Measurements from ENCODE around the gene MAPRE2. TPM values are rescaled to one million over a fixed set of nuclear protein-coding genes. Genes with fewer than 3 reads are reported as not detected.

MAPRE2 gene
- total RNA-seq, 1 donor from 2014 or later = 22.4 TPM

DNA sequence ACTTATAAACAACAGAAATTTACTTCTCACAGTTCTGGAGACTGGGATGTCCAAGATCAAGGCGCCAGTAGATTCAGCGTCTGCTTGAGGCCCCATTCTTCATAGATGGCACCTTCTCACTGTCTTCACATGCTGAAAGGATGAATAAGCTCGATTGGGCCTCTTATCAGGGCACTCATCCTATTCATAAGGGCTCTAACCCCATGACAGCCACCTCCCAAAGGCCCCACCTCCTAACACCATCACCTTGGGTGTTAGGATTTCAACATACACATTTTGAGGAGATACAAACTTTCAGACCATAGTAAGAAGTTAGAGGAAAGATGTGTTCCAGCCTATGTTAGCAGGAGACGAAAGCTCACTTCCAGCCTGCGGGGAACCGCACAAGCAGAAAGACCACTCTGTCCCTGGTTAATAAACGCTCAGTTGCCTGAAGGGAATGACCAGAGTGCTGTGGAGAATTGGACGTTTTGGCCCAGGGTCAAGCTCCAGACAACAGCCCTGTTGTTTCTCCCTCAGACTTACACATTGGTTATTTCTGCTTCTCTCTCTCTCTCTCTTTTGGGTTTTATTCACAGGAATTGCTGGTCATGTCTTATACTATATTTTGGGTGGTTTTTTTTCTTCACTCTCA, 90.3 kb downstream of the MAPRE2 start:
- H3K27me3 ChIP-seq = no peaks in the 10 kb centered on the region
- H3K36me3 ChIP-seq = peaks cover 19 to 73% of the 10 kb centered on the region in 2 donors
- H3K4me3 ChIP-seq = no peak overlapping the region
- intact Hi-C loops (cut with DNase I) = no loop called here
- no peaks in the 10 kb centered on the region for H3K4me1 ChIP-seq
- no peak for DNase-seq (ENCODE audit: low spot score in 2 of 2)
- TF ChIP-seq, protein P1, sequence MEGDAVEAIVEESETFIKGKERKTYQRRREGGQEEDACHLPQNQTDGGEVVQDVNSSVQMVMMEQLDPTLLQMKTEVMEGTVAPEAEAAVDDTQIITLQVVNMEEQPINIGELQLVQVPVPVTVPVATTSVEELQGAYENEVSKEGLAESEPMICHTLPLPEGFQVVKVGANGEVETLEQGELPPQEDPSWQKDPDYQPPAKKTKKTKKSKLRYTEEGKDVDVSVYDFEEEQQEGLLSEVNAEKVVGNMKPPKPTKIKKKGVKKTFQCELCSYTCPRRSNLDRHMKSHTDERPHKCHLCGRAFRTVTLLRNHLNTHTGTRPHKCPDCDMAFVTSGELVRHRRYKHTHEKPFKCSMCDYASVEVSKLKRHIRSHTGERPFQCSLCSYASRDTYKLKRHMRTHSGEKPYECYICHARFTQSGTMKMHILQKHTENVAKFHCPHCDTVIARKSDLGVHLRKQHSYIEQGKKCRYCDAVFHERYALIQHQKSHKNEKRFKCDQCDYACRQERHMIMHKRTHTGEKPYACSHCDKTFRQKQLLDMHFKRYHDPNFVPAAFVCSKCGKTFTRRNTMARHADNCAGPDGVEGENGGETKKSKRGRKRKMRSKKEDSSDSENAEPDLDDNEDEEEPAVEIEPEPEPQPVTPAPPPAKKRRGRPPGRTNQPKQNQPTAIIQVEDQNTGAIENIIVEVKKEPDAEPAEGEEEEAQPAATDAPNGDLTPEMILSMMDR (IDR thresholded peaks at IDR 0.05) = no peak
- H3K27ac ChIP-seq = no peak overlapping the region
- H3K9me3 ChIP-seq = no peaks in the 10 kb centered on the region

DNA sequence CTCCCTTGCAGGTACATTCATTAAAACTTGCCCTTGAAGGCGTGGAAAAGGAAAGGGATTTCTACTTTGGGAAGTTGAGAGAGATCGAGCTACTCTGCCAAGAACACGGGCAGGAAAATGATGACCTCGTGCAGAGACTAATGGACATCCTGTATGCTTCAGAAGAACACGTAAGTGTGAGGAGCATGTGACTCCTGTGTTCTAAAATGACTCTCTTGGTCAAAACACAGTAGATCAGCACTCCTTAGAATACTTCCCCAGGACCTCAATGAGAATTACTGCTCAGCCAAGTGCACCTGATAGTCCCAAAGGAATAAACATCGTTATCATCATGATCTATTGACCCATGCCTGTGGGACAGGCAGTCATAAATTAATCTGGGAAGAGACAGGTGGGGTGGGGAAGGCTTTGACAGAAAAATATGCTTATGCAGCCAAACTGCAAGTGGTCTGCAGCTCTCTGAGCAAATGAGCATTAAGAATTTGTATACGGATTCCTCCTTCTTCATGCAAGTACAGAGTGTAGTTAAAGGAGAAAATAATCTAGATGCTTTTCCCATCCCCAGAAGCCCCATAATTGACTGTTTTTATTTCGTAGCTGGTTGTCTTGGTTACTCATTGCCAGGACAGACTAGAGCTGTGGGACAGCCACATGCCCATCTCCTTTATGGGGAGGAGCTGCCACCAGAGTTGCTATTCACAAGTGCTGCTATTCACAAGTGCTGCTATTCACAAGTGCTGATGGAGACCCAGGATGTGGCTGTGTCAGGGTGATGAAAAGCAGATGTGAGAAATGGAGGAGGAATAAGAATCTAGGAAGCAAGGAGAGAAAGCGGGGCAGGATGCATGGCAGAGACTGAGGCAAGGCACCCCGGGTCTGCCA, 91.0 kb downstream of the MAPRE2 start:
- DNase-seq (ENCODE audit: low spot score in 2 of 2) = no peak
- intact Hi-C loops (cut with DNase I) = no loop called here
- H3K36me3 ChIP-seq = peaks cover 19 to 76% of the 10 kb centered on the region in 2 donors
- H3K27ac ChIP-seq = no peak overlapping the region
- TF ChIP-seq, protein P1 (IDR thresholded peaks at IDR 0.05) = no peak
- no peaks in the 10 kb centered on the region for H3K4me1 ChIP-seq
- H3K4me3 ChIP-seq = no peak overlapping the region
- no peaks in the 10 kb centered on the region for H3K9me3 ChIP-seq
- H3K27me3 ChIP-seq = no peaks in the 10 kb centered on the region

DNA sequence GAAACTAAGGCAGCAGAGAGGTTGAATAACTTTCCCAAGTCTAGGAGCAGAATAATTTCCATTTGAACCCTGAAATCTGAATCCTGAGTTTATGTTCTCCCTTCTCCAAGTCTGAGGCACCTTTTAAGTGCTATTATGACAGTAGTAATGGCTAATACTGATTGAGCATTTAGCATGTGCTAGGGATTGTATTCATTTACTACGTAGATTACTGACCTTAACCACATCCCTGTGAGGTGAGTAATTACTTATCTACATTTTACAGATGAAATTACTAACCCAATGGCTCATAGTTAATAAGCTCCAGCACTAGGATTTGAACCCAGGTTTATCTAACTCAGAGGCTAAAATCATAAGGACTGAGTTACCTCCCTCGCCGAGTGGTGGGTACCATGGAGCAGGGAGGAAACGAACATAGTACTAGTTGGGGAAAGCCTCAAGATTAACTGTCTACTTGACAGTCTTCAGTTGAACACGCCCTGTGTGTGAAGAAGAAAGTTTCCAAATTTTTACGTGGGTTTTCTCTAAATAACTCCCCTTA, 93.0 kb downstream of the MAPRE2 start:
- H3K4me1 ChIP-seq = no peaks in the 10 kb centered on the region
- H3K9me3 ChIP-seq = no peaks in the 10 kb centered on the region
- DNase-seq (ENCODE audit: low spot score in 2 of 2) = no peak
- H3K36me3 ChIP-seq = peaks cover 28 to 69% of the 10 kb centered on the region in 2 donors
- no peaks in the 10 kb centered on the region for H3K27me3 ChIP-seq
- intact Hi-C loops (cut with DNase I) = no loop called here
- TF ChIP-seq, protein P1 (IDR thresholded peaks at IDR 0.05) = no peak
- no peak overlapping the region for H3K27ac ChIP-seq
- H3K4me3 ChIP-seq = no peak overlapping the region

DNA sequence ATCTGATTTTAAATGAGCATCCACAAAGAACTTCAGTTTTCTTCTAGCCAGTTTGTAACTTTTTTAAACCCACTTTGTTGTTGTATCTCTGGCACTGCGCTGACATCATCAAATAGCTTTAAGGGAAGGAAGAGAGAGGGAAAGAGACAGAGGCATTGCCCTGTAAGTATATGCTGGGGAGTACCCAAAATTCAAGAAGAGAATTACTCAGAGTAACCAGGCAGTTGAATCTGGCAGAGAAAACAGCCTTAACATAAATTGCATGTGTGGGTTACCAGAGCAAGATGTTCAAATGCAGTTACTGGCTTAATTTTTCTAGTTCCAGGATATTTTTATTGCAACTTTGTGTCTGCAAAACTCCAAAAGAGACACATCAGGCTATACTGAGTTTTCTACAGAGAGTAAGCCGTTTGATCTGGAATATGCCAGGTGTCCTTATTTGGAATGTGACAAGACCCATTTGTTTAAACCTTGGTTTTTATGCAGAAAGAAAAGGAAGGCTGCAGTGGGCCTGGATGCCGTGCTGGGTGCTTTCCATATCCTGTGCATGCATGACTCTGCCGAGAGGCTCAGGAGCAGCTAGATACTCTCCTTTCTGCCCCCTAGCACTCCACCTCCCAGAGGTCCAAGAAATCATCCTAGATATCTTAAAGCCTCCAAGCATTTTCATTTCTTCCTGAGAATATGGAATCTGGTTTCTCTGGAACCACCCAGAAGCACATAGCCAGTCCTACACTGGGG, 93.7 kb downstream of the MAPRE2 start:
- peaks cover 23 to 68% of the 10 kb centered on the region in 2 donors for H3K36me3 ChIP-seq
- no peak for DNase-seq (ENCODE audit: low spot score in 2 of 2)
- no peak overlapping the region for H3K27ac ChIP-seq
- TF ChIP-seq, protein P1 (IDR thresholded peaks at IDR 0.05) = no peak
- H3K4me1 ChIP-seq = no peaks in the 10 kb centered on the region
- H3K27me3 ChIP-seq = no peaks in the 10 kb centered on the region
- H3K4me3 ChIP-seq = no peak overlapping the region
- intact Hi-C loops (cut with DNase I) = no loop called here
- no peaks in the 10 kb centered on the region for H3K9me3 ChIP-seq

DNA sequence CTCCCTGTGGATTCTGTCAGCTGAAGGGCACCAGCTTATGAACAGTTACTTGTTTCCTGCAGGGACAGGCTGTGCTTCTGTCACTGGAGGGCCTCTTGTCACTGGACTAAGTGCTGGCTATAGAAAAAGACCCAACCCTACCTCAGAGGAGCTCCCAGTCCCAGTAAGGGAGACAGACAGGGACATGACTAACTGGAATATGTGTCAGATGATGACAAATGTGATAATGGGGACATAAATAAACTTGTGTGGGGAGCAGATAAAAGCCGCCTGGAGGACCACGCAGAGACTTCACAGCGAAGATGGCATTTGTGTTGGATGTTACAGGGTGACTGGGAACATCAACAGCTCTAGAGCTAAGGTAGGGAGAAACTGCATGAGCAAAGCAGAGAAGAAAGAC, 95.0 kb downstream of the MAPRE2 start:
- Histone ChIP-seq H3K27me3 (no peaks in the 10 kb centered on the region), H3K9me3 (no peaks in the 10 kb centered on the region), H3K4me1 (no peaks in the 10 kb centered on the region), H3K36me3 (peaks cover 20 to 69% of the 10 kb centered on the region in 2 donors), H3K27ac (no peak overlapping the region), H3K4me3 (no peak overlapping the region)
- no peak for DNase-seq (ENCODE audit: low spot score in 2 of 2)
- TF ChIP-seq, protein P1 (IDR thresholded peaks at IDR 0.05) = no peak
- intact Hi-C loops (cut with DNase I) = no loop called here
